ENCODE results near the gene GSTT2.

Gene GSTT2

GRCh38 chr22:24009227-24010017 is 29.5 kb downstream of the GSTT2 start:
- no peak for DNase-seq

- no peak for DNase-seq
These were observed 30.1 kb downstream of the GSTT2 start for GRCh38 chr22:24010018-24010391.

- DNase-seq = no peak
These were observed 31.8 kb downstream of the GSTT2 start for GRCh38 chr22:24011735-24012068.

GRCh38 chr22:24016156-24016555 is 36.2 kb downstream of the GSTT2 start:
- no peak for DNase-seq

- no peak for DNase-seq
These were observed 41.4 kb downstream of the GSTT2 start for GRCh38 chr22:24021304-24021703.

GRCh38 chr22:24023204-24023789 is 43.4 kb downstream of the GSTT2 start:
- no peak for DNase-seq

- DNase-seq = no peak
These were observed 44.4 kb downstream of the GSTT2 start for GRCh38 chr22:24024354-24024753.

GRCh38 chr22:24025475-24025874 is 45.5 kb downstream of the GSTT2 start:
- DNase-seq = no peak

GRCh38 chr22:24026056-24026455 is 46.1 kb downstream of the GSTT2 start:
- no peak for DNase-seq

- no peak for DNase-seq
These were observed 46.8 kb downstream of the GSTT2 start for GRCh38 chr22:24026733-24027132.

GRCh38 chr22:24027389-24027975 is 47.5 kb downstream of the GSTT2 start:
- DNase-seq = no peak

- no peak for DNase-seq
These were observed 48.1 kb downstream of the GSTT2 start for GRCh38 chr22:24027991-24028390.

- no peak for DNase-seq
These were observed 48.6 kb downstream of the GSTT2 start for GRCh38 chr22:24028533-24028932.

GRCh38 chr22:24029304-24029703 is 49.4 kb downstream of the GSTT2 start:
- no peak for DNase-seq

- DNase-seq = no peak
These were observed 50.3 kb downstream of the GSTT2 start for GRCh38 chr22:24030186-24030702.

All from NCI-H2081 treated with DMSO at 0.1 percent for 48 hours (cell line).